HepG2 (cell line): ENCODE results near the gene GIPC1. TPM values are rescaled to one million over a fixed set of nuclear protein-coding genes. Genes with fewer than 3 reads are reported as not detected.
"Not testable (repeated sequence)": the region's sequence is repeated elsewhere in the genome, so short reads cannot be mapped to it uniquely, and the experiment has no call there.

Experiments used
- ATAC-seq: fragments of 200-7000 bp; cut with Tn5 transposase; 3 replicates; pipeline ENCODE4 v1.9.1; 2020; ENCODE audit warnings: mild to moderate bottlenecking, moderate library complexity
- BruUV-seq: library from RNA; stranded (reverse); fragments of 400-500 nt; replicated peaks from 2 replicates; lab custom pipeline; 2021; lab: Mats Ljungman, UMichigan
- CTCF ChIA-PET: fragments of 300-600 bp; formaldehyde crosslinking; extraction: SDS; loops from one replicate; lab custom pipeline; 2021; ENCODE audit warnings: low total read pairs, inconsistent platforms, low intra/inter-chr PET ratio; lab: Yijun Ruan, JAX
- POLR2A ChIA-PET: fragments of 350-600 bp; sonication (Branson Sonifier 250); formaldehyde crosslinking; loops from one replicate; lab custom pipeline; 2020; ENCODE audit warnings: antibody characterized with exemption, inconsistent platforms; lab: Yijun Ruan, JAX
- DNase-seq: peaks from one replicate; pipeline ENCODE4 v3.0.0-alpha.2; 2015; ENCODE audit warnings: low spot score
- FAIRE-seq: peaks from 3 replicates; lab custom pipeline; 2011; peaks lifted over from hg19 to GRCh38; lab: Jason Lieb, UNC
- H2AFZ ChIP-seq: one replicate; pipeline ENCODE4 v1.6.1; 2011; ENCODE audit warnings: low read length, inconsistent platforms
- H3K27ac ChIP-seq: fragments of 300-600 bp; 3 replicates; pipeline ENCODE4 v1.8.0; 2011; ENCODE audit warnings: mixed run types, mild to moderate bottlenecking, mixed read lengths, low read length, inconsistent platforms; ENCODE audit not compliant: insufficient read depth; ENCODE audit errors: extremely low read length
- H3K27me3 ChIP-seq, 2 experiments: fragments of 200-600 bp in 1 of 2; 2 replicates in 1 of 2; 3 replicates in 1 of 2; pipeline versions ENCODE4 v1.6.0 to v1.8.0; 2011; ENCODE audit warnings: low read length in 2 of 2, mild to moderate bottlenecking in 2 of 2, moderate library complexity in 2 of 2, inconsistent platforms in 1 of 2; ENCODE audit not compliant: insufficient read depth in 2 of 2, control insufficient read depth in 1 of 2
- H3K36me3 ChIP-seq, 2 experiments: fragments of 200-600 bp in 1 of 2; replicated peaks in 1 of 2; 2 replicates in 1 of 2; 3 replicates in 1 of 2; pipeline versions ENCODE4 v1.5.1 to v1.8.0; 2011; ENCODE audit warnings: low read length in 2 of 2, inconsistent platforms in 1 of 2; ENCODE audit not compliant: insufficient read depth in 2 of 2, control insufficient read depth in 1 of 2
- H3K4me1 ChIP-seq: 2 replicates; pipeline ENCODE4 v1.5.1; 2012; ENCODE audit warnings: low read length, inconsistent platforms; ENCODE audit not compliant: insufficient read depth
- H3K4me2 ChIP-seq: 2 replicates; pipeline ENCODE4 v1.6.0; 2011; ENCODE audit warnings: low read depth, low read length, inconsistent platforms
- H3K4me3 ChIP-seq, 3 experiments: fragments of 200-600 bp in 1 of 3; sonication (generic), shearing (Covaris generic) in 1 of 3; replicated peaks in 1 of 3; 2 replicates each; pipeline ENCODE4 v1.5.1; 2011 to 2016; ENCODE audit warnings: low read length in 3 of 3, inconsistent platforms in 2 of 3, low read depth in 2 of 3, mild to moderate bottlenecking in 2 of 3, control low read depth in 1 of 3, mixed read lengths in 1 of 3; ENCODE audit not compliant: insufficient read depth in 1 of 3
- H3K79me2 ChIP-seq: one replicate; pipeline ENCODE4 v1.6.1; 2011; ENCODE audit warnings: low read length, inconsistent platforms; ENCODE audit not compliant: insufficient read depth
- H3K9ac ChIP-seq: 2 replicates; pipeline ENCODE4 v1.6.0; 2011; ENCODE audit warnings: mild to moderate bottlenecking, low read depth, low read length, inconsistent platforms; ENCODE audit not compliant: insufficient read depth
- H3K9me3 ChIP-seq: 2 replicates; pipeline ENCODE4 v1.5.1; 2012; ENCODE audit warnings: mild to moderate bottlenecking, low read length
- H4K20me1 ChIP-seq: 2 replicates; pipeline ENCODE4 v1.6.0; 2011; ENCODE audit warnings: inconsistent platforms, mild to moderate bottlenecking, low read length, moderate library complexity; ENCODE audit not compliant: insufficient read depth
- ATRX ChIP-seq: sonication (generic); formaldehyde crosslinking; IDR thresholded peaks from 2 replicates; pipeline ENCODE4 v1.4.0; 2020; ENCODE audit warnings: missing genetic modification reagents, borderline replicate concordance
- MYC ChIP-seq: sonication (generic); formaldehyde crosslinking; IDR thresholded peaks from 2 replicates; pipeline ENCODE4 v1.9.0; 2021; ENCODE audit warnings: missing genetic modification reagents, borderline replicate concordance
- ONECUT2 ChIP-seq: sonication (generic); formaldehyde crosslinking; IDR thresholded peaks from 2 replicates; pipeline ENCODE4 v1.4.0; 2020; ENCODE audit warnings: missing genetic modification reagents
- SRSF1 ChIP-seq: fragments of 200-400 bp; formaldehyde crosslinking; optimal IDR thresholded peaks from 2 replicates; pipeline ENCODE3; 2017; ENCODE audit warnings: mild to moderate bottlenecking, low read depth, low read length, moderate library complexity
- ZBTB42 ChIP-seq: sonication (generic); formaldehyde crosslinking; IDR thresholded peaks from 2 replicates; pipeline ENCODE4 v1.5.0; 2020; ENCODE audit warnings: mild to moderate bottlenecking, missing genetic modification reagents
- ZC3H4 ChIP-seq: sonication (generic); formaldehyde crosslinking; IDR thresholded peaks from 2 replicates; pipeline ENCODE4 v1.4.0; 2020; ENCODE audit warnings: missing genetic modification reagents, borderline replicate concordance
- ZFY ChIP-seq: sonication (generic); formaldehyde crosslinking; IDR thresholded peaks from 2 replicates; pipeline ENCODE4 v1.4.0; 2020; ENCODE audit warnings: missing genetic modification reagents
- ZNF263 ChIP-seq: sonication (generic); formaldehyde crosslinking; IDR thresholded peaks from 2 replicates; pipeline ENCODE4 v1.4.0; 2020; ENCODE audit warnings: missing genetic modification reagents
- WGBS: methylation state at CpG from one replicate; pipeline ENCODE4 v1.1.6; 2017; ENCODE audit warnings: low lambda C conversion rate; 5-methylcytosine and 5-hydroxymethylcytosine counted together
- in situ Hi-C: cut with HindIII; loops from 2 replicates; pipeline ENCODE4 v1.10.0; 2017; ENCODE audit warnings: low pct_unique_long_range_greater_than_20kb; ENCODE audit not compliant: extremely low pct_ligation_motif_present
- intact Hi-C: fragments of 100-400 bp; cut with micrococcal nuclease; formaldehyde crosslinking; loops from one replicate; pipeline ENCODE4 v1.10.0; 2022; ENCODE audit not compliant: unreplicated experiment
- polyA plus RNA-seq, 8 experiments: library from polyadenylated mRNA; depleted of rRNA in 3 of 8; stranded (reverse) in 7 of 8; unstranded in 1 of 8; fragments of >200 nt; fragmentation: Illumina TruSeq in 4 of 8; extraction: Trizol in 4 of 8; gene quantifications; 2 replicates each; pipeline versions ENCODE4 v1.2.1 to v1.2.3, GENCODE V29; 2011 to 2016; ENCODE audit warnings: low read depth in 4 of 8, missing spikeins in 1 of 8, mixed read lengths in 1 of 8; ENCODE audit not compliant: insufficient read depth in 1 of 8
- total RNA-seq, 5 experiments: library from RNA; depleted of rRNA; stranded (reverse); fragments of >200 nt; fragmentation: Illumina TruSeq; extraction: Trizol; gene quantifications; 2 replicates each; pipeline ENCODE4 v1.2.3, GENCODE V29; 2016; ENCODE audit warnings: low read depth in 1 of 5
- TF ChIP-seq, protein P1 (sequence below): sonication (generic); formaldehyde crosslinking; IDR thresholded peaks from 2 replicates; pipeline ENCODE4 v1.5.0; 2020; ENCODE audit warnings: mild to moderate bottlenecking, missing genetic modification reagents, borderline replicate concordance
- TF ChIP-seq, protein P2 (sequence below): sonication (generic); formaldehyde crosslinking; IDR thresholded peaks from 2 replicates; pipeline ENCODE4 v1.9.0; 2021; ENCODE audit warnings: mild to moderate bottlenecking, missing genetic modification reagents

GIPC1 gene
- total and polyA plus RNA-seq, 2 of the 13 experiments (the other 11 are each of a cell fraction or from before 2014, with no cell fraction given), result 27.1 to 48.1 TPM

DNA sequence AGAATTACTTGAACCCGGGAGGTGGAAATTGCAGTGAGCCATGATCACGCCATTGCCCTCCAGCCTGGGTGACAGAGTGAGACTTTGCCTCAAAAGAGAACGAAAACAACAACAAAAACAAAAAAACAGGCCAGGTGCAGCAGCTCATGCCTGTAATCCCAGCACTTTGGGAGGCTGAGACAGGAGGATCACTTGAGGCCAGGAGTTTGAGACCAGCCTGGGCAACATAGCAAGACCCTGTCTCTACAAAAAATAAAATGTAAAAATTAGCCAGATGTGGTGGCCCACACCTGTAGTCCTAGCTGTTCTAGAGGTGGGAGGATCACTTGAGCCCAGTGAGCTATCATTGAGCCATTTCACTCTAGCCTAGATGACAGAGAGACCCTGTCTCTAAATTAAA lies 43.6 kb downstream of the GIPC1 start:
- H3K9ac ChIP-seq, H3K4me2 ChIP-seq, intact Hi-C loops, H3K27ac ChIP-seq, H3K4me1 ChIP-seq, in situ Hi-C loops, H2AFZ ChIP-seq, FAIRE-seq, H3K27me3 ChIP-seq, DNase-seq, H3K4me3 ChIP-seq, CTCF ChIA-PET, H3K79me2 ChIP-seq, ATAC-seq, POLR2A ChIA-PET, BruUV-seq, H4K20me1 ChIP-seq, H3K9me3 ChIP-seq: not testable (repeated sequence)
- 95% methylated on average over 3 of the region's 3 CpGs for WGBS
- peaks cover 7 to 31% of the 10 kb centered on the region in 2 experiments; a peak in 4 of 5 replicates for H3K36me3 ChIP-seq

DNA sequence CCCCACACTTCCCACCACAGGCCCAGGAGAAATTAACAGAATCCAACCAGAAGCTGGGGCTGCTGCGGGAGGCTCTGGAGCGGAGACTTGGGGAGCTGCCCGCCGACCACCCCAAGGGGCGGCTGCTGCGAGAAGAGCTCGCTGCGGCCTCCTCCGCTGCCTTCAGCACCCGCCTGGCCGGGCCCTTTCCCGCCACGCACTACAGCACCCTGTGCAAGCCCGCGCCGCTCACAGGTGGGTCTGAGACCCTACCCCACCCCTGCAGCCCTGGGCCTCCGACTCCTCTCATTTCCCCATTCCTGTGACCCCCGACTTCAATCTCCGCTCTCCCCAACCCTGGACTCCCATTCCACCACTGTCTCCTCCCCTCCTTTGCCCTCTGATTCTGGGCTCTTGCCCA lies 45.1 kb downstream of the GIPC1 start:
- no peaks in the 10 kb centered on the region for H3K9me3 ChIP-seq
- in situ Hi-C loops, result no loop called here
- intact Hi-C loops, result no loop called here
- DNase-seq, result no peak
- no peak overlapping the region for H2AFZ ChIP-seq
- ChIA-PET CTCF (no interaction called here), POLR2A (no interaction called here)
- H4K20me1 ChIP-seq, result no peaks in the 10 kb centered on the region
- H3K36me3 ChIP-seq, result peaks cover 9 to 45% of the 10 kb centered on the region in 2 experiments; a peak in 4 of 5 replicates
- ATAC-seq, result no peak; the same call in 1 of the 3 replicates
- no peaks in the 10 kb centered on the region for H3K79me2 ChIP-seq
- H3K27ac ChIP-seq, result no peak overlapping the region
- H3K4me1 ChIP-seq, result no peaks in the 10 kb centered on the region
- H3K4me2 ChIP-seq, result no peak overlapping the region
- no peak for FAIRE-seq
- H3K9ac ChIP-seq, result no peak overlapping the region
- BruUV-seq, result no TSS peak
- WGBS, result 100% methylated on average over 6 of the region's 19 CpGs
- no peak overlapping the region for H3K4me3 ChIP-seq
- H3K27me3 ChIP-seq, result no peaks in the 10 kb centered on the region
- no peak for TF ChIP-seq ONECUT2 (CRISPR knock-in tag)
- TF ChIP-seq ZC3H4 (CRISPR knock-in tag), result no peak
- TF ChIP-seq ZBTB42 (CRISPR knock-in tag), result no peak
- TF ChIP-seq, protein P1, sequence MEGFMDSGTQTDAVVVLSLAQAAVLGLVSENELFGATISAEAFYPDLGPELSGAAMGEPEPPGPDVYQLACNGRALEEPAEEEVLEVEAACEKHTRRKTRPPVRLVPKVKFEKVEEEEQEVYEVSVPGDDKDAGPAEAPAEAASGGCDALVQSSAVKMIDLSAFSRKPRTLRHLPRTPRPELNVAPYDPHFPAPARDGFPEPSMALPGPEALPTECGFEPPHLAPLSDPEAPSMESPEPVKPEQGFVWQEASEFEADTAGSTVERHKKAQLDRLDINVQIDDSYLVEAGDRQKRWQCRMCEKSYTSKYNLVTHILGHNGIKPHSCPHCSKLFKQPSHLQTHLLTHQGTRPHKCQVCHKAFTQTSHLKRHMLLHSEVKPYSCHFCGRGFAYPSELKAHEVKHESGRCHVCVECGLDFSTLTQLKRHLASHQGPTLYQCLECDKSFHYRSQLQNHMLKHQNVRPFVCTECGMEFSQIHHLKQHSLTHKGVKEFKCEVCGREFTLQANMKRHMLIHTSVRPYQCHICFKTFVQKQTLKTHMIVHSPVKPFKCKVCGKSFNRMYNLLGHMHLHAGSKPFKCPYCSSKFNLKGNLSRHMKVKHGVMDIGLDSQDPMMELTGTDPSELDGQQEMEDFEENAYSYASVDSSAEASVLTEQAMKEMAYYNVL (CRISPR knock-in tag), result no peak
- no peak for TF ChIP-seq ATRX
- TF ChIP-seq ZFY (CRISPR knock-in tag), result no peak
- TF ChIP-seq ZNF263 (CRISPR knock-in tag), result no peak
- no peak for TF ChIP-seq MYC (CRISPR knock-in tag)
- TF ChIP-seq, protein P2, sequence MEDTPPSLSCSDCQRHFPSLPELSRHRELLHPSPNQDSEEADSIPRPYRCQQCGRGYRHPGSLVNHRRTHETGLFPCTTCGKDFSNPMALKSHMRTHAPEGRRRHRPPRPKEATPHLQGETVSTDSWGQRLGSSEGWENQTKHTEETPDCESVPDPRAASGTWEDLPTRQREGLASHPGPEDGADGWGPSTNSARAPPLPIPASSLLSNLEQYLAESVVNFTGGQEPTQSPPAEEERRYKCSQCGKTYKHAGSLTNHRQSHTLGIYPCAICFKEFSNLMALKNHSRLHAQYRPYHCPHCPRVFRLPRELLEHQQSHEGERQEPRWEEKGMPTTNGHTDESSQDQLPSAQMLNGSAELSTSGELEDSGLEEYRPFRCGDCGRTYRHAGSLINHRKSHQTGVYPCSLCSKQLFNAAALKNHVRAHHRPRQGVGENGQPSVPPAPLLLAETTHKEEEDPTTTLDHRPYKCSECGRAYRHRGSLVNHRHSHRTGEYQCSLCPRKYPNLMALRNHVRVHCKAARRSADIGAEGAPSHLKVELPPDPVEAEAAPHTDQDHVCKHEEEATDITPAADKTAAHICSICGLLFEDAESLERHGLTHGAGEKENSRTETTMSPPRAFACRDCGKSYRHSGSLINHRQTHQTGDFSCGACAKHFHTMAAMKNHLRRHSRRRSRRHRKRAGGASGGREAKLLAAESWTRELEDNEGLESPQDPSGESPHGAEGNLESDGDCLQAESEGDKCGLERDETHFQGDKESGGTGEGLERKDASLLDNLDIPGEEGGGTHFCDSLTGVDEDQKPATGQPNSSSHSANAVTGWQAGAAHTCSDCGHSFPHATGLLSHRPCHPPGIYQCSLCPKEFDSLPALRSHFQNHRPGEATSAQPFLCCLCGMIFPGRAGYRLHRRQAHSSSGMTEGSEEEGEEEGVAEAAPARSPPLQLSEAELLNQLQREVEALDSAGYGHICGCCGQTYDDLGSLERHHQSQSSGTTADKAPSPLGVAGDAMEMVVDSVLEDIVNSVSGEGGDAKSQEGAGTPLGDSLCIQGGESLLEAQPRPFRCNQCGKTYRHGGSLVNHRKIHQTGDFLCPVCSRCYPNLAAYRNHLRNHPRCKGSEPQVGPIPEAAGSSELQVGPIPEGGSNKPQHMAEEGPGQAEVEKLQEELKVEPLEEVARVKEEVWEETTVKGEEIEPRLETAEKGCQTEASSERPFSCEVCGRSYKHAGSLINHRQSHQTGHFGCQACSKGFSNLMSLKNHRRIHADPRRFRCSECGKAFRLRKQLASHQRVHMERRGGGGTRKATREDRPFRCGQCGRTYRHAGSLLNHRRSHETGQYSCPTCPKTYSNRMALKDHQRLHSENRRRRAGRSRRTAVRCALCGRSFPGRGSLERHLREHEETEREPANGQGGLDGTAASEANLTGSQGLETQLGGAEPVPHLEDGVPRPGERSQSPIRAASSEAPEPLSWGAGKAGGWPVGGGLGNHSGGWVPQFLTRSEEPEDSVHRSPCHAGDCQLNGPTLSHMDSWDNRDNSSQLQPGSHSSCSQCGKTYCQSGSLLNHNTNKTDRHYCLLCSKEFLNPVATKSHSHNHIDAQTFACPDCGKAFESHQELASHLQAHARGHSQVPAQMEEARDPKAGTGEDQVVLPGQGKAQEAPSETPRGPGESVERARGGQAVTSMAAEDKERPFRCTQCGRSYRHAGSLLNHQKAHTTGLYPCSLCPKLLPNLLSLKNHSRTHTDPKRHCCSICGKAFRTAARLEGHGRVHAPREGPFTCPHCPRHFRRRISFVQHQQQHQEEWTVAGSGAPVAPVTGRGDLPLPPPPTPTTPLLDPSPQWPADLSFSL (CRISPR knock-in tag), result no peak
- TF ChIP-seq SRSF1, result no peak
